Hematopoietic multipotent progenitor cell treated with erythropoietin and hydrocortisone succinate and interleukin-3 and kit ligand, for 8 days (in vitro differentiated cells): ENCODE results near the gene CLN5.
"Not testable (repeated sequence)": the region's sequence is repeated elsewhere in the genome, so short reads cannot be mapped to it uniquely, and the experiment has no call there.

Source experiments
- DNase-seq: peaks from one replicate; pipeline ENCODE4 v3.0.0-alpha.2; 2015

CLN5 gene

DNA sequence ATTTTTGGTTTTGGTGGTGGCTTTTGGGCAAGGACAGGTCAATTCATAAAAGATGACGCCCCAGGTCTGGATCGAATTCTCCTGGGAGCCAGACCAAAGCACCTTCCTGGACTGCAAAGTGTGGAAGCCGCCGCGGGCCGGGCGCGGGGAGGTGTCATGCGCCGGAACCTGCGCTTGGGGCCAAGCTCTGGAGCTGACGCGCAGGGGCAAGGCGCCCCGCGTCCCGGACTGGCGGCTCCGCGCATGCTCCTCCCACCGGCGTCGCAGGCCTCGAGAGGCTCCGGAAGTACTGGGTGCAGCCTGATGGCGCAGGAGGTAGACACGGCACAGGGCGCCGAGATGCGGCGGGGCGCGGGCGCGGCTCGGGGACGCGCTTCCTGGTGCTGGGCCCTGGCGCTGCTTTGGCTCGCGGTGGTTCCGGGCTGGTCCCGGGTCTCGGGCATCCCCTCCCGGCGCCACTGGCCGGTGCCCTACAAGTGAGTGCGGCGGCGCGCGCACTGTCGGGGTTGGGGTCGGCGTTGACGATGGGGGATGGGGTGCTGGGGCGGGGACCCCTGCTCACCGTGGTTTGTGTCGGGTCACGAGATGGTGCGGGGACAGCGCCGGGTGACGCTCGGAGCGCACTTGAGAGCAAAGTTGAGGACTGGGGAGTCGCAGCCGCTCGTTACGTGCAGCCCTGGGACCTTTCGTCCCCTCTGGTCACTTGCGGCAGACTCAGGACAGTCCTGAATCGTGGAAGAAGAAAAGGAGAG is at the start of gene CLN5:
Gene CLN5, plus strand, starts transcription at position 286 of the 752 bp plus-strand sequence. Its CDS starts 18 bp downstream, at position 304.
- DNase-seq = peak; percentile 94

- no peak for DNase-seq
Measured at GRCh38 chr13:76942363-76942762, 49.5 kb upstream of the CLN5 start.

GRCh38 chr13:76943646-76944045 is 48.2 kb upstream of the CLN5 start:
- DNase-seq = no peak

- no peak for DNase-seq
Measured at GRCh38 chr13:76944456-76944855, 47.4 kb upstream of the CLN5 start.

DNA sequence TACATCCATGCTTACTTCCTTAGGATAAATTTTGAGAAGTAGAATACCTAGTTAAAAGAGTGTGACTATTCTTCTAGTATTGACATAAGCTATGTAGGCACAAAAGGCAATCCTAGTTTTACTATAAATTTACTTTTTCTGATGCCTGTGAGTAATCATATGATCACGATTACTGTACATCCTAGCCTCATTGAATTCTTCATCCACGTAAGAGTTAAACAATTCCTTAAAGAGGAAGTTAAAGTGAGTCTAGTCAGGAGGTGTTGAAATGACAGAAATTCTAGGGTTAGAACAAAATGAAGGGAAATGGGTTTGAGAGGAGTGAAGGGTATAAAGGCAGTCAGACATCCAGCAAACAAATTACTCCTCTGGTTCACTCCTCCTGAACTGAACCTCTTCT is 43.7 kb upstream of the CLN5 start, which contains the start of gene ACOD1:
Gene ACOD1, plus strand, starts transcription at position 363 of the 400 bp plus-strand sequence. CDS start 48 bp downstream, outside the sequence.
- no peak for DNase-seq

- DNase-seq = no peak
Measured at GRCh38 chr13:76950101-76950500, 41.8 kb upstream of the CLN5 start.

DNA sequence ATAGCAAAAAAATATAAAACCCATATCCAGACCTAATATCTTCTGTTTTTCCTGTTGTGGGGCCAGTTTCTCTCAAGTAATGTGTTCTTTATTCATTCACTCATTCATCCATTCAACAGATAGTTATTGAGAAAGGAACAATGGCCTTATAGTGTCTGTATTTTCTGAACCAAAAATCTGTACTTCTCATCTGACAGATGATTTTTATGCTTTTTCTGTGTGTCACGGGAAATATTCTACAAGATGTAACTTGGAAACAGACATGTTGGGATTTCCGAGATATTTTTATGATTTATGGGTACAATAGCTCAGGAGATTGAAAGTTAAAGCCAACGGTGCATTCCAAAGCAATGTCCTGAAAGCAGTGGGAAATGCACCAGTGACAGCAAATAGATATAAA is 37.9 kb upstream of the CLN5 start:
- no peak for DNase-seq

GRCh38 chr13:76954538-76954937 is 37.3 kb upstream of the CLN5 start:
- no peak for DNase-seq

DNA sequence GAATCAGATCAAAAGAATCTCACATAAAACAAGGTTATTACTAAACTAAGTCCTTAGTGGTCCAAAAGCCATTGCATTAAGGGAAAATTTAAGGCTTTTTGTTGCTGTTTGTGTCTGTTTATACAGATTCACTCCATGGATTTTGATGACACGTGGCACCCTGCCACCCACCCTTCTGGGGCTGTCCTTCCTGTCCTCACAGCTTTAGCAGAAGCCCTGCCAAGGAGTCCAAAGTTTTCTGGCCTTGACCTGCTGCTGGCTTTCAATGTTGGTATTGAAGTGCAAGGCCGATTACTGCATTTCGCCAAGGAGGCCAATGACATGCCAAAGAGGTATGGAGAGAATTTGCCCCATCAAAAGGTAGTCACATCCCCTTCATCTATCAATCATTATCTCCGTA is 36.7 kb upstream of the CLN5 start:
- no peak for DNase-seq

- DNase-seq = no peak
Measured at GRCh38 chr13:76955661-76956060, 36.2 kb upstream of the CLN5 start.

GRCh38 chr13:76958841-76959432 is 32.9 kb upstream of the CLN5 start:
- DNase-seq = no peak

DNA sequence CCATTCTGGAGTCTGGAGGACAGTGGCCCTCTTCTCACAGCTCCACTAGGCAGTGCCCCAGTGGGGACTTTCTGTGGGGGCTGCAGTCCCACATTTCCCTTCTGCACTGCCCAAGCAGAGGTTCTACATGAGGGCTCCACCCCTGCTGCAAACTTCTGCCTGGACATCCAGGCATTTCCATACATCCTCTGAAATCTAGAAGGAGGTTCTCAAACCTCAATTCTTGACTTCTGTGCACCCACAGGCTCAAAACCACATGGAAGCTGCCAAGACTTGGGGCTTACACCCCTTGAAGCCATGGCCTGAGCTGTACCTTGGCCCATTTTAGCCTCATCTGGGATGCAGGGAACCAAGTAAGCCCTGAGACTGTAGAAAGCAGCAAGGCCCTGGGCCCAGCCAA is 32.1 kb upstream of the CLN5 start:
- not testable (repeated sequence) for DNase-seq

DNA sequence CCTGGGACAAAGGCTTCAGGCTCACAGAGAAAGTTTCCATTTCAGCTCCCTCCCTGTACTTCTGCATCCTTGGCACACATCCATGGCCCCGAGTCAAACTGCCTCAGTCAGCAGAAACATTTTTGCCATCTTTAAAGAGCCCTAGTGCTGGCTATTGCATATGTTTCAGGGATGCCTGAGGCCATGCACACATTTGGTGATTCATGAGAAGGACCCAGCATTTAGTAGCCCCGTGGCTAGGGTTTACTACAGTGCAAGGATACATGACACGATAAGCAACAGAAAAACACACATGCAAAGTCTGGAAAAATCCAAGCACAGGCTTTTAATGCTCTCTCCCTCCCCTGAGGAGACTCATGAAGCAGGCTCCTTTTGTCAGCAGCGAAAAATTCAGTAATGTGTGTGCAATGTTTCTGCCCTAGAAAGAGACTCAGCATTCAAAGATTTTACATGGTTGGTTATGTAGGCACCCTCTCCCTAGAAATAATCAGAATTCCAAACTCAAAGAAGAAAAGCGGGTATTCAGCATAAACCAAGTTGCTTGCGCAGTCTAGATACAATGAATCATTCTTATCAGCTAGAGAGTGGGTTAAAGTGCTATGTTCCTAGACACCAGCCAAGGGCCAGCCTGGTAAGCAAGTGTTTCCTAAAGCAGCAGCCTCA is 26.0 kb upstream of the CLN5 start:
- no peak for DNase-seq

DNA sequence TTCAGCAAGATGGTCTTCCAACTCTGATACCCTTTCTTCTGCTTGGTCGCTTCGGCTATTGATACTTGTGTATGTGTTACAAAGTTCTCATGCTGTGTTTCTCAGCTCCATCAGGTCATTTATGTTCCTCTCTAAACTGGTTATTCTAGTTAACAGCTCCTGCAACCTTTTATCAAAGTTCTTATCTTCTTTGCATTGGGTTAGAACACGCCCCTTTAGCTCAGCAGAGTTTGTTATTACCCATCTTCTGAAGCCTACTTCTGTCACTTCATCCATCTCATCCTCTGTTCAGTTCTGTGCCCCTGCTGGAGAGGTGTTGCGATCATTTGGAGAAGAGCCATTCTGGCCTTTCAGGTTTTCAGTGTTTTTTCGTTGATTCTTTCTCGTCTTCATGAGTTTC is 24.9 kb upstream of the CLN5 start:
- no peak for DNase-seq

DNA sequence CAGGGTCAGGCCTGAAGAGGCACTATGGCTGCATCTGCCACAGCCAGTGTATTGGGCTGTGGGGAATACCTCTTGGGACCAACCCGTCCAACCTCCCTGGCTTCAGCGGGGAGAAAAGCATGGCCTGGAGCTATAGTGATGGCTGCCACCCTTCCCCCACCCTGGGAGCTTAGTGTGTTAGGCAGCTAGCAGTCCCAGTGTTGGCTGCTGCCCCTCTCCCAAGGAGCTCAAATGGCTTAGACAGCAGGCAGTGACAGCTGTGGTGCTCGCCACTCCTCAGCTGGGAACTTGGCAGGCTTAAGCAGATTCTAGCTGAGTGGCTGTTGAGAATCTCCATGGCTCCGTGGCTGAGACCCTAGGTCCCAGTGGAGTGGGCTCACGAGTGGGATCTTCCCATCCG is 23.8 kb upstream of the CLN5 start:
- DNase-seq = no peak

- no peak for DNase-seq
Measured at GRCh38 chr13:76969488-76970365, 22.2 kb upstream of the CLN5 start.

- DNase-seq = peak; percentile 17
Measured at GRCh38 chr13:76971215-76971614, 20.7 kb upstream of the CLN5 start.

GRCh38 chr13:76971851-76972829 is 19.7 kb upstream of the CLN5 start:
- DNase-seq = peak; percentile 76

DNA sequence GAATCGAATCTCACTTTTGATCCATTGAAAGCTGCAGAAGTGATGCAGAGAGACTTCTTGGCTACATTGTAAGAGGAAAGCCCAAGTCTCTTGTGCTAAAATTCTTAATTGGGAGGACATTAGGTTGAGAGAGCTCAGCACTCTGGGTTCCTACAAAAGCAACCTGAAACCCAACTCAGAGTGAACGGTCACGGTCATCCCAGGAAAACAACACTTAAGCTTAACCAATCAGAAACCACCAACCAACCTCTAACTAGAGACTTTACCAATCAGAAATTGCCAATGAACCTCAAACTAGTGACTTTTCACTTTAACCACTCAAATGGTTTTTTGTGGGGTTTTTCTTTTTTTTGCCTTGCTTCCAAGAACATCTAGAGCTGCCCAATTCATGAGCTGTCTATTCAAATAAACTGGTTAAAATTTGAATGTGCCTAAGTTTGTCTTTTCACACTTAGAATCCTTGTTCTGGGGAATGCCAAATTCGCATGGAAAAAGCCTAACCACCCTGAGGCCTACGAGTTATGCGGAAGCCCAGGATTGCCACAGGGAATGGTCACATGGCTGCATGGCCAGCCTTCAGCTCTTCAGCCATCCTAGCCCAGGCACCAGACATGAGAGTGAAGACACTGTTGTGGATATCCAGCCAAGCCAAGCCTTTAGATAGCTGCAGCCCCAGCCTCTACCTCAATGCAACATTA is 17.8 kb upstream of the CLN5 start:
- DNase-seq = no peak

DNA sequence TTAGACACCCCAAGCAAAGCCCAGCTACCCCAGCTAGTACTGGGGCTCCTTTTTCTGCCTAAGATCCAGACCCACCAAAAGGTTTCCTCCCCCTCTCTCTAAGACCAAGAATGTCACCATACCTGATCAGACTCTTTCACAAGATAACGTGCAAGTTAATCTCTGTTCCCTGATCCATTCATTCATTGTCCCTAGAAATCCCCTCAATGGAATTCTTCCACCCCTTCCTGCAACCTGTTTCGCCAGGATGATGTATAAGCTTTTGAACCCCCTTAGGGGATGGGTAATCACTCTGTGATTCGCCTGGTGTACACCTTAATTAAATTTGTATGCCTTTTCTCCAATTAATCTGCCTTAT is 17.3 kb upstream of the CLN5 start:
- DNase-seq = no peak

- DNase-seq = no peak
Measured at GRCh38 chr13:76975863-76976262, 16.0 kb upstream of the CLN5 start.
